ENCODE results near the gene RCC1.

- no peak for TF ChIP-seq CTCF (optimal IDR thresholded peaks at IDR 0.05 in 1 of 3, IDR thresholded peaks at IDR 0.05 in 1 of 3, conservative IDR thresholded peaks at IDR 0.05 in 1 of 3; ENCODE audit: extremely low read depth in 1 of 3, insufficient read depth in 2 of 3, low read length in 3 of 3)
- no peak for TF ChIP-seq EZH2 (IDR thresholded peaks at IDR 0.05; ENCODE audit: low read length)
These were observed 21.0 kb downstream of the RCC1 start for GRCh38 chr1:28526886-28527285.

Measured in keratinocyte (primary cell).